Activated naive CD8-positive, alpha-beta T cell treated with anti-CD3 and anti-CD28 coated beads, Interleukin-2, amount 10 ng/mL, durations not matched to agents 7 days and 5 days (primary cell): ENCODE data around the gene NOL7. TPM values are rescaled to one million over a fixed set of nuclear protein-coding genes. Genes with fewer than 3 reads are reported as not detected.

ENCODE experiments used
- ATAC-seq: fragments of 150-1000 bp; cut with Tn5 transposase; one replicate; pipeline ENCODE4 v1.10.0; 2021; ENCODE audit warnings: low read depth, moderate library complexity
- POLR2A ChIA-PET: fragments of 350-600 bp; sonication (Branson Sonifier 250); formaldehyde crosslinking; loops from one replicate; lab custom pipeline; 2021; ENCODE audit warnings: antibody characterized with exemption; lab: Charles Lee
- DNase-seq: peaks from one replicate; pipeline ENCODE4 v3.0.0; 2021
- H3K27ac Mint-ChIP-seq: one replicate; pipeline ENCODE4 v1.8.0; 2022; ENCODE audit warnings: mild to moderate bottlenecking, mixed read lengths
- H3K27me3 Mint-ChIP-seq: one replicate; pipeline ENCODE4 v1.8.0; 2022; ENCODE audit warnings: mild to moderate bottlenecking, moderate library complexity, mixed read lengths
- H3K36me3 Mint-ChIP-seq: one replicate; pipeline ENCODE4 v1.8.0; 2021; ENCODE audit warnings: mild to moderate bottlenecking, mixed read lengths
- H3K4me1 Mint-ChIP-seq: one replicate; pipeline ENCODE4 v1.8.0; 2021; ENCODE audit warnings: mixed read lengths
- H3K4me3 Mint-ChIP-seq: one replicate; pipeline ENCODE4 v1.8.0; 2022; ENCODE audit warnings: mild to moderate bottlenecking, moderate library complexity, mixed read lengths
- H3K9me3 Mint-ChIP-seq: one replicate; pipeline ENCODE4 v1.8.0; 2021; ENCODE audit warnings: mixed read lengths
- total RNA-seq, 2 experiments: library from RNA; stranded (reverse); gene quantifications; one replicate each; pipeline ENCODE4 v1.2.3, GENCODE V29; 2021

Gene NOL7
- 10 to 100 TPM; 54.0 to 55.5 TPM for total RNA-seq

- peak; percentile 99 for DNase-seq
- H3K36me3 Mint-ChIP-seq = peaks cover 10% of the 10 kb centered on the region
- H3K4me1 Mint-ChIP-seq = peaks cover 44% of the 10 kb centered on the region
- H3K4me3 Mint-ChIP-seq = peak within 1 kb of the TSS; percentile 98
- H3K9me3 Mint-ChIP-seq = no peaks in the 10 kb centered on the region
- H3K27ac Mint-ChIP-seq = peak within 1 kb of the TSS; percentile 96
- peak; percentile 91 for ATAC-seq
- H3K27me3 Mint-ChIP-seq = no peaks in the 10 kb centered on the region
- POLR2A ChIA-PET = interaction anchor here (0.5 to 2.8 kb wide), 23 partner anchors 10 to 287 kb away, joined by 3 to 47 read pairs (median 5); partner anchors contain the start of genes RANBP9, SIRT5 and TBC1D7
Measured at GRCh38 chr6:13614926-13615791, at the start of gene NOL7. Gene NOL7 (plus strand): TSS chr6:13615335. CDS start chr6:13615359, 24 bp downstream.

GRCh38 chr6:13565921-13566320 is 49.2 kb upstream of the NOL7 start:
- H3K27me3 Mint-ChIP-seq = peaks cover 19% of the 10 kb centered on the region
- H3K4me3 Mint-ChIP-seq = no peak overlapping the region
- POLR2A ChIA-PET = no interaction called here
- no peaks in the 10 kb centered on the region for H3K9me3 Mint-ChIP-seq
- peaks cover 1% of the 10 kb centered on the region for H3K4me1 Mint-ChIP-seq
- no peak overlapping the region for H3K27ac Mint-ChIP-seq
- DNase-seq (no peak), ATAC-seq (no peak)
- H3K36me3 Mint-ChIP-seq = peaks cover 2% of the 10 kb centered on the region

- H3K27ac Mint-ChIP-seq = no peak overlapping the region
- POLR2A ChIA-PET = no interaction called here
- H3K4me3 Mint-ChIP-seq = no peak overlapping the region
- H3K4me1 Mint-ChIP-seq = peaks cover 1% of the 10 kb centered on the region
- H3K36me3 Mint-ChIP-seq = peaks cover 2% of the 10 kb centered on the region
- no peaks in the 10 kb centered on the region for H3K9me3 Mint-ChIP-seq
- DNase-seq = no peak
- ATAC-seq = no peak
- peaks cover 19% of the 10 kb centered on the region for H3K27me3 Mint-ChIP-seq
Measured at GRCh38 chr6:13566500-13566899, 48.6 kb upstream of the NOL7 start.

GRCh38 chr6:13568970-13569369 is 46.2 kb upstream of the NOL7 start:
- DNase-seq (no peak), ATAC-seq (no peak)
- no peak overlapping the region for H3K4me3 Mint-ChIP-seq
- peaks cover 9% of the 10 kb centered on the region for H3K27me3 Mint-ChIP-seq
- peaks cover 7% of the 10 kb centered on the region for H3K36me3 Mint-ChIP-seq
- no peaks in the 10 kb centered on the region for H3K9me3 Mint-ChIP-seq
- peaks cover 10% of the 10 kb centered on the region for H3K4me1 Mint-ChIP-seq
- H3K27ac Mint-ChIP-seq = no peak overlapping the region
- POLR2A ChIA-PET = interaction anchor here (0.7 kb wide), 1 partner anchor 46 kb away, joined by 5 read pairs; the partner anchor contains the start of gene NOL7

- peaks cover 7% of the 10 kb centered on the region for H3K36me3 Mint-ChIP-seq
- no peak overlapping the region for H3K27ac Mint-ChIP-seq
- no peaks in the 10 kb centered on the region for H3K9me3 Mint-ChIP-seq
- peaks cover 2% of the 10 kb centered on the region for H3K27me3 Mint-ChIP-seq
- no peak for DNase-seq
- peaks cover 23% of the 10 kb centered on the region for H3K4me1 Mint-ChIP-seq
- no peak overlapping the region for H3K4me3 Mint-ChIP-seq
- POLR2A ChIA-PET = interaction anchor here (3.9 kb wide), 1 partner anchor 43 kb away, joined by 36 read pairs; the partner anchor contains the start of gene NOL7
- ATAC-seq = no peak
Measured at GRCh38 chr6:13572240-13572639, 42.9 kb upstream of the NOL7 start.

DNA sequence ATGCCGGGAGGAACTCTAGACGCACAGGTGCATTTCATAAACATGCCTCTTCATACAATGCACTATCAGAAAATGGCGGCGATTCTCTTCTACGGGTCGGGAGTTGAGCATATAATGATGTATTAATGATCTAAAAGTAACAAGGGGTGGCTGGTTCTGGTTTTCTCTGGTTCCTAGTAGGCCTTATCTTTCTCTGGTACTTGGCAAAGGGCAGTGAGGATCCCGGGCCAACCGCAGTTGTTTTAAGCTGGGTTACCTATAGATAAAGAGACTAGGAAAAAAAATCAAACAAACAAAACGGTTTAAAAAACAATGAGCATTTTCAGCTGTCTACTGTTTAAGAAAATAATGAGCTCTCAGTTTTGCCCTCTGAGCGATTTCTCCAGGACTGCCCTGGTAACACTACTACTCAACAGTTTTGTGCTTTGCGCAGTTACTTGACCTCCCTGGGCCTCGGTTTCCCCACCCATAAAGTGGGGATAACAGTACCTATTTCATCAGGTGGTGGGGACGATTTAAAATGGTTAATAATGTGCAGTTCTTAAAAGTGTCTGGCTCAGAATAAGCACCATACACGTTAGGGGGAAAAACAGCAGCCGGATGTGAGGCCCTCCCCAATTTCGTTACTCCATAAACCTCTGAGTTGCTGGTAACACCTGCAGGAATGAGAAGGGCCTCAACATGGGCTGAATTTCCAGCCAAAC is 42.0 kb upstream of the NOL7 start:
- no peak for ATAC-seq
- H3K9me3 Mint-ChIP-seq = no peaks in the 10 kb centered on the region
- H3K27me3 Mint-ChIP-seq = peaks cover 2% of the 10 kb centered on the region
- H3K4me1 Mint-ChIP-seq = peaks cover 23% of the 10 kb centered on the region
- no peak for DNase-seq
- peak overlapping the region; percentile 100 for H3K4me3 Mint-ChIP-seq
- peaks cover 12% of the 10 kb centered on the region for H3K36me3 Mint-ChIP-seq
- POLR2A ChIA-PET = interaction anchor here (1.0 to 3.9 kb wide), 6 partner anchors 11 to 245 kb away, joined by 3 to 36 read pairs (median 14); partner anchors contain the start of genes GFOD1, NOL7 and TBC1D7
- peak overlapping the region; percentile 84 for H3K27ac Mint-ChIP-seq

DNA sequence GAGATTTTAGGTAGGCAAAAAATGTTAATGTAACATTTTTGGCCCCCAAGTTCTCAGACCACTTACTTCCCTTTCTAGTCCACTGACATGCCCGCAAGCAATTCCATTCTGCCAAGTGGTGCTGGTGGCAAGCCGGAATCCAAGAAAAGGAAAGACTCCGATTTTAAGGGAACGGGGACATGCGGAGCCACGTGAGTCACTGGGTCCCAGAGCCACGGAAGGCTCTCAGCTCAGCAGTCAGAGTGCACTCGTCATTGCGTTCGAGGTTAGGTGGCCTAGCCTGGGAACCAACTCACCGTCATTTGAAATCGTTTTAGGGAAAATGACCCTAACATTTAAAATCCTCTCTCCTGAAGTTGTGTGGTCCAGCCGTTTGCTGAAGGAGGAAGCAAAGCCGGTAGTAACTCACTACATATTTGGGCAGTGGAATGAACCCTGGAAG is 41.4 kb upstream of the NOL7 start:
- Mint-ChIP-seq H3K36me3 (peaks cover 14% of the 10 kb centered on the region), H3K27me3 (no peaks in the 10 kb centered on the region), H3K4me3 (peak overlapping the region; percentile 100), H3K9me3 (no peaks in the 10 kb centered on the region), H3K4me1 (peaks cover 23% of the 10 kb centered on the region), H3K27ac (peak overlapping the region; percentile 84)
- ATAC-seq (no peak), DNase-seq (peak; percentile 33)
- POLR2A ChIA-PET = interaction anchor here (0.8 to 3.9 kb wide), 11 partner anchors 12 to 245 kb away, joined by 3 to 36 read pairs (median 4); partner anchors contain the start of genes GFOD1, NOL7 and TBC1D7

DNA sequence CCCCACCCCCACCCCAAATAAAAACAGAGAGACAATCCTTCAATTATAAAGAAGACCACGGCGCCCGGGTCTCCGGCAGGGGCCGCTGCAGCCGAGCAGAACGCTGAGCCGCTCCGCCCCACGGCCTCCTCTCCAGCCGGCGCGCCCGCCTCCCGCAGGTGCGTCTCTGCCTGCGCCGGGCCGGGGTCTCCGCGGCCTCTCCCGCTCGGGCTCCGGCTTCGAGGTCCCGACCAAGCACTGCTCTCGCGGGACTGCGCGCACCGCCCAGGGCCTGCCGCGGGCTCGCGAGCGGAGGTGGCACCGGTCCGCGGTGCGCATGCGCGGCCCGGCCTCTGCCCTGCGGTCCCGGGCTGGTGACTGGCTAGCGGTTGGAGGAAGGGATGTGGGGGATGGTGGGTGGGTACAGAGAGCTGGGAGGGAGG is 41.0 kb upstream of the NOL7 start:
- H3K4me3 Mint-ChIP-seq = peak overlapping the region; percentile 100
- POLR2A ChIA-PET = interaction anchor here (0.6 to 3.9 kb wide), 28 partner anchors 12 to 258 kb away, joined by 3 to 36 read pairs (median 4); partner anchors contain the start of genes GFOD1, NOL7, RANBP9 and TBC1D7

GRCh38 chr6:13574571-13575376 is 40.4 kb upstream of the NOL7 start, which contains the start of gene SIRT5:
Gene SIRT5 (plus strand): TSS chr6:13574601. CDS start chr6:13584111, 9,510 bp downstream.
- peak within 1 kb of the TSS; percentile 99 for H3K27ac Mint-ChIP-seq
- H3K4me3 Mint-ChIP-seq = peak within 1 kb of the TSS; percentile 100
- POLR2A ChIA-PET = interaction anchor here (0.6 to 3.9 kb wide), 34 partner anchors 14 to 425 kb away, joined by 3 to 36 read pairs (median 4); partner anchors contain the start of genes GFOD1, NOL7, RANBP9 and TBC1D7
- DNase-seq (peak; percentile 83), ATAC-seq (peak; percentile 70)
- peaks cover 23% of the 10 kb centered on the region for H3K4me1 Mint-ChIP-seq
- H3K27me3 Mint-ChIP-seq = no peaks in the 10 kb centered on the region
- peaks cover 17% of the 10 kb centered on the region for H3K36me3 Mint-ChIP-seq
- H3K9me3 Mint-ChIP-seq = no peaks in the 10 kb centered on the region

More for the DNA sequence above, 41.0 kb upstream of the NOL7 start:
- H3K27me3 Mint-ChIP-seq = no peaks in the 10 kb centered on the region
- DNase-seq = peak; percentile 95
- no peaks in the 10 kb centered on the region for H3K9me3 Mint-ChIP-seq
- peaks cover 17% of the 10 kb centered on the region for H3K36me3 Mint-ChIP-seq
- peak; percentile 84 for ATAC-seq
- H3K27ac Mint-ChIP-seq = peak overlapping the region; percentile 99
- H3K4me1 Mint-ChIP-seq = peaks cover 23% of the 10 kb centered on the region

GRCh38 chr6:13575377-13575775 is 39.8 kb upstream of the NOL7 start:
- Mint-ChIP-seq H3K9me3 (no peaks in the 10 kb centered on the region), H3K4me3 (peak overlapping the region; percentile 100), H3K27me3 (no peaks in the 10 kb centered on the region), H3K36me3 (peaks cover 22% of the 10 kb centered on the region), H3K4me1 (peaks cover 23% of the 10 kb centered on the region), H3K27ac (peak overlapping the region; percentile 99)
- DNase-seq (no peak), ATAC-seq (no peak)
- POLR2A ChIA-PET = interaction anchor here (0.5 to 3.9 kb wide), 27 partner anchors 15 to 273 kb away, joined by 3 to 36 read pairs (median 4); partner anchors contain the start of genes GFOD1, NOL7, RANBP9 and TBC1D7

DNA sequence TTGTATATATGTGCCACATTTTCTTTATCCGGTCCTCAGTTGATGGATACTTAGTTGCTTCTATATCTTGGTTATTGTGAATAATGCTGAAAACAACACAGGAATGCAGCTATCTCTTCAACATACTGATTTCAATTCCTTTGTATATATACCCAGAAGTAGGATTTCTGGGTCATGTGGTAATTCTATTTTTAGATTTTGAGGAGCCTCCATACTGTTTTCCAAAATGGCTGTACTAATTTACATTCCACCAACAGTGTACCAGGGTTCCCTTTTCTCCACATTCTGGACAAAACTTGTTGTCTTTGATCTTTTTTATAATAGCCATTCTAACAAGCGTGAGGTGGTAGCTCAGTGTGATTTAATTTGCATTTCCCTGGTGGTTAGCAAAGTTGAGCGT is 39.1 kb upstream of the NOL7 start:
- Mint-ChIP-seq H3K4me3 (peak overlapping the region; percentile 36), H3K9me3 (no peaks in the 10 kb centered on the region), H3K27me3 (no peaks in the 10 kb centered on the region), H3K36me3 (peaks cover 28% of the 10 kb centered on the region), H3K4me1 (peaks cover 23% of the 10 kb centered on the region), H3K27ac (no peak overlapping the region)
- DNase-seq (no peak), ATAC-seq (no peak)
- POLR2A ChIA-PET = interaction anchor here (1.1 to 1.6 kb wide), 2 partner anchors 132 to 135 kb away, joined by 3 to 6 read pairs; partner anchors contain the start of gene RANBP9

GRCh38 chr6:13577926-13578325 is 37.2 kb upstream of the NOL7 start:
- H3K4me1 Mint-ChIP-seq = peaks cover 19% of the 10 kb centered on the region
- no peak overlapping the region for H3K27ac Mint-ChIP-seq
- POLR2A ChIA-PET = no interaction called here
- H3K27me3 Mint-ChIP-seq = no peaks in the 10 kb centered on the region
- H3K9me3 Mint-ChIP-seq = no peaks in the 10 kb centered on the region
- no peak for DNase-seq
- no peak for ATAC-seq
- peaks cover 23% of the 10 kb centered on the region for H3K36me3 Mint-ChIP-seq
- H3K4me3 Mint-ChIP-seq = no peak overlapping the region
